ENCODE results near the gene CDK6. TPM values are rescaled to one million over a fixed set of nuclear protein-coding genes. Genes with fewer than 3 reads are reported as not detected.

The CDK6 gene
- total RNA-seq, 1 experiment from 2014 or later: 124 TPM

- Mint-ChIP-seq H3K4me1 (ENCODE audit: insufficient read depth, unreplicated experiment) (peaks cover 11% of the 10 kb centered on the region), H3K4me3 (ENCODE audit: unreplicated experiment) (no peak overlapping the region), H3K9me3 (ENCODE audit: unreplicated experiment) (no peaks in the 10 kb centered on the region), H3K27ac (ENCODE audit: low read depth, unreplicated experiment) (no peak overlapping the region), H3K27me3 (ENCODE audit: insufficient read depth, unreplicated experiment) (no peaks in the 10 kb centered on the region), H3K36me3 (ENCODE audit: insufficient read depth, unreplicated experiment) (peaks cover 13% of the 10 kb centered on the region)
- TF ChIP-seq, protein P1, sequence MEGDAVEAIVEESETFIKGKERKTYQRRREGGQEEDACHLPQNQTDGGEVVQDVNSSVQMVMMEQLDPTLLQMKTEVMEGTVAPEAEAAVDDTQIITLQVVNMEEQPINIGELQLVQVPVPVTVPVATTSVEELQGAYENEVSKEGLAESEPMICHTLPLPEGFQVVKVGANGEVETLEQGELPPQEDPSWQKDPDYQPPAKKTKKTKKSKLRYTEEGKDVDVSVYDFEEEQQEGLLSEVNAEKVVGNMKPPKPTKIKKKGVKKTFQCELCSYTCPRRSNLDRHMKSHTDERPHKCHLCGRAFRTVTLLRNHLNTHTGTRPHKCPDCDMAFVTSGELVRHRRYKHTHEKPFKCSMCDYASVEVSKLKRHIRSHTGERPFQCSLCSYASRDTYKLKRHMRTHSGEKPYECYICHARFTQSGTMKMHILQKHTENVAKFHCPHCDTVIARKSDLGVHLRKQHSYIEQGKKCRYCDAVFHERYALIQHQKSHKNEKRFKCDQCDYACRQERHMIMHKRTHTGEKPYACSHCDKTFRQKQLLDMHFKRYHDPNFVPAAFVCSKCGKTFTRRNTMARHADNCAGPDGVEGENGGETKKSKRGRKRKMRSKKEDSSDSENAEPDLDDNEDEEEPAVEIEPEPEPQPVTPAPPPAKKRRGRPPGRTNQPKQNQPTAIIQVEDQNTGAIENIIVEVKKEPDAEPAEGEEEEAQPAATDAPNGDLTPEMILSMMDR (IDR thresholded peaks at IDR 0.05; ENCODE audit: unreplicated experiment): no peak
- no peak for DNase-seq (ENCODE audit: unreplicated experiment)
- no TSS peak for BruUV-seq (replicated peaks)
- ChIA-PET POLR2A (interaction anchor here (0.7 kb wide), 1 partner anchor 386 kb away, joined by 3 read pairs; no protein-coding TSS in a partner anchor), CTCF (interaction anchor here (0.5 to 1.3 kb wide), 5 partner anchors 11 to 370 kb away, joined by 3 to 4 read pairs (median 3); no protein-coding TSS in a partner anchor)
- intact Hi-C loops (cut with micrococcal nuclease): no loop called here
Measured at GRCh38 chr7:92652536-92652935, 183.8 kb downstream of the CDK6 start.

GRCh38 chr7:92650391-92650790 lies 186.0 kb downstream of the CDK6 start:
- TF ChIP-seq, protein P1 (IDR thresholded peaks at IDR 0.05; ENCODE audit: unreplicated experiment): no peak
- DNase-seq (ENCODE audit: unreplicated experiment): no peak
- Mint-ChIP-seq H3K9me3 (ENCODE audit: unreplicated experiment) (no peaks in the 10 kb centered on the region), H3K4me3 (ENCODE audit: unreplicated experiment) (no peak overlapping the region), H3K27ac (ENCODE audit: low read depth, unreplicated experiment) (no peak overlapping the region), H3K4me1 (ENCODE audit: insufficient read depth, unreplicated experiment) (peaks cover 23% of the 10 kb centered on the region), H3K36me3 (ENCODE audit: insufficient read depth, unreplicated experiment) (peaks cover 15% of the 10 kb centered on the region), H3K27me3 (ENCODE audit: insufficient read depth, unreplicated experiment) (no peaks in the 10 kb centered on the region)
- POLR2A ChIA-PET: interaction anchor here (0.7 to 1.6 kb wide), 2 partner anchors 15 to 185 kb away, joined by 3 to 4 read pairs; no protein-coding TSS in a partner anchor
- intact Hi-C loops (cut with micrococcal nuclease): no loop called here
- BruUV-seq (replicated peaks): no TSS peak
- CTCF ChIA-PET: interaction anchor here (0.7 to 1.1 kb wide), 2 partner anchors 29 to 332 kb away, joined by 3 read pairs; no protein-coding TSS in a partner anchor

GRCh38 chr7:92648067-92648466 lies 188.3 kb downstream of the CDK6 start:
- peaks cover 27% of the 10 kb centered on the region for H3K4me1 Mint-ChIP-seq (ENCODE audit: insufficient read depth, unreplicated experiment)
- no peak for DNase-seq (ENCODE audit: unreplicated experiment)
- intact Hi-C loops (cut with micrococcal nuclease): no loop called here
- no peak overlapping the region for H3K4me3 Mint-ChIP-seq (ENCODE audit: unreplicated experiment)
- ChIA-PET CTCF (interaction anchor here (0.6 kb wide), 1 partner anchor 53 kb away, joined by 3 read pairs; no protein-coding TSS in a partner anchor), POLR2A (no interaction called here)
- no peak overlapping the region for H3K27ac Mint-ChIP-seq (ENCODE audit: low read depth, unreplicated experiment)
- no TSS peak for BruUV-seq (replicated peaks)
- H3K27me3 Mint-ChIP-seq (ENCODE audit: insufficient read depth, unreplicated experiment): no peaks in the 10 kb centered on the region
- no peaks in the 10 kb centered on the region for H3K9me3 Mint-ChIP-seq (ENCODE audit: unreplicated experiment)
- peaks cover 11% of the 10 kb centered on the region for H3K36me3 Mint-ChIP-seq (ENCODE audit: insufficient read depth, unreplicated experiment)
- TF ChIP-seq, protein P1 (IDR thresholded peaks at IDR 0.05; ENCODE audit: unreplicated experiment): no peak

- no peaks in the 10 kb centered on the region for H3K27me3 Mint-ChIP-seq (ENCODE audit: insufficient read depth, unreplicated experiment)
- intact Hi-C loops (cut with micrococcal nuclease): no loop called here
- BruUV-seq (replicated peaks): no TSS peak
- ChIA-PET POLR2A (no interaction called here), CTCF (no interaction called here)
- H3K4me1 Mint-ChIP-seq (ENCODE audit: insufficient read depth, unreplicated experiment): peaks cover 27% of the 10 kb centered on the region
- H3K27ac Mint-ChIP-seq (ENCODE audit: low read depth, unreplicated experiment): no peak overlapping the region
- no peak overlapping the region for H3K4me3 Mint-ChIP-seq (ENCODE audit: unreplicated experiment)
- H3K36me3 Mint-ChIP-seq (ENCODE audit: insufficient read depth, unreplicated experiment): peaks cover 9% of the 10 kb centered on the region
- H3K9me3 Mint-ChIP-seq (ENCODE audit: unreplicated experiment): no peaks in the 10 kb centered on the region
- DNase-seq (ENCODE audit: unreplicated experiment): no peak
- TF ChIP-seq, protein P1 (IDR thresholded peaks at IDR 0.05; ENCODE audit: unreplicated experiment): no peak
Measured at GRCh38 chr7:92647652-92648051, 188.7 kb downstream of the CDK6 start.
